Measurements from ENCODE around the gene C1QTNF9.

GRCh38 chr13:24339937-24340607 lies 30.7 kb downstream of the C1QTNF9 start:
- TF ChIP-seq, protein P1, sequence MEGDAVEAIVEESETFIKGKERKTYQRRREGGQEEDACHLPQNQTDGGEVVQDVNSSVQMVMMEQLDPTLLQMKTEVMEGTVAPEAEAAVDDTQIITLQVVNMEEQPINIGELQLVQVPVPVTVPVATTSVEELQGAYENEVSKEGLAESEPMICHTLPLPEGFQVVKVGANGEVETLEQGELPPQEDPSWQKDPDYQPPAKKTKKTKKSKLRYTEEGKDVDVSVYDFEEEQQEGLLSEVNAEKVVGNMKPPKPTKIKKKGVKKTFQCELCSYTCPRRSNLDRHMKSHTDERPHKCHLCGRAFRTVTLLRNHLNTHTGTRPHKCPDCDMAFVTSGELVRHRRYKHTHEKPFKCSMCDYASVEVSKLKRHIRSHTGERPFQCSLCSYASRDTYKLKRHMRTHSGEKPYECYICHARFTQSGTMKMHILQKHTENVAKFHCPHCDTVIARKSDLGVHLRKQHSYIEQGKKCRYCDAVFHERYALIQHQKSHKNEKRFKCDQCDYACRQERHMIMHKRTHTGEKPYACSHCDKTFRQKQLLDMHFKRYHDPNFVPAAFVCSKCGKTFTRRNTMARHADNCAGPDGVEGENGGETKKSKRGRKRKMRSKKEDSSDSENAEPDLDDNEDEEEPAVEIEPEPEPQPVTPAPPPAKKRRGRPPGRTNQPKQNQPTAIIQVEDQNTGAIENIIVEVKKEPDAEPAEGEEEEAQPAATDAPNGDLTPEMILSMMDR (IDR thresholded peaks at IDR 0.05) = no peak
- TF ChIP-seq REST (IDR thresholded peaks at IDR 0.05; ENCODE audit: insufficient read depth in 1 of 2, low read depth in 2 of 2, low read length in 1 of 2) (no peak), POLR2AphosphoS5 (IDR thresholded peaks at IDR 0.05; ENCODE audit: low read depth, low read length) (no peak)

Data from Panc1 (cell line).